Kidney glomerular epithelial cell (primary cell): ENCODE results near the gene CNPY1.

Source experiments
- DNase-seq: peaks from one replicate; lab custom pipeline; 2025; lab: John Stamatoyannopoulos, UW

CNPY1 gene

DNA sequence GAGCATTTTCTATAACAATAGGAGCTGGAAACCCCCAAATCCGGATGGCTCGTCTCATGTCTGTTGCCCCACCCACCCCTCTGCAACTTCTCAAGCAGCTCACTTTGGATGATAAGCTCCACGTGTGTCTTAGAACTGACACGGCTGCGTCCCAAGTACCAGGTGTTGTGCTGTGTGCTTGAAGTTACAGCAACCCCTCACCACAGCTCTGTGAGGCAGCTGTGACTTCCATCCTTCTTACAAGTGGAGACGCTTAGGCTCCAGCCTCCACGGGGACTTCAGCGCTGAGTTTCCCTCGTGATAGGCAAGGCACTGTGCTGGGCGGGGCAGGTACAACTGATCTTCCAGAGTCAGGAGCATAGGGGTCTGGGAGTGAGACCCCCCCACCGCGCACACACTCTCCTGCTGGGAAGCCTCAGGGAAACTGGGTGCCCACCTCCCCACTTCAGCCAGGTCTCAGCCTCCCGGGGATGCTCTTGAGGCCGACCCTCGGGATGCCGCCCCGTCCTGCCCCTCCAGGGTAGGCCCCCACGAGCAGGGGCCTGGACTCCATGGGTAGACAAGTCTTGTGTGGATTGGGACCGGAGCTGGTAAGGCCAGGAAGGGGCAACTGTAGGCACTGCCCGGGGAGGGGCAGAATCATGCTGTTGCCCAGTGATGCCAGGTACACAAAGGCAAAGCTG, 57.1 kb downstream of the CNPY1 start:
- no peak for DNase-seq

DNA sequence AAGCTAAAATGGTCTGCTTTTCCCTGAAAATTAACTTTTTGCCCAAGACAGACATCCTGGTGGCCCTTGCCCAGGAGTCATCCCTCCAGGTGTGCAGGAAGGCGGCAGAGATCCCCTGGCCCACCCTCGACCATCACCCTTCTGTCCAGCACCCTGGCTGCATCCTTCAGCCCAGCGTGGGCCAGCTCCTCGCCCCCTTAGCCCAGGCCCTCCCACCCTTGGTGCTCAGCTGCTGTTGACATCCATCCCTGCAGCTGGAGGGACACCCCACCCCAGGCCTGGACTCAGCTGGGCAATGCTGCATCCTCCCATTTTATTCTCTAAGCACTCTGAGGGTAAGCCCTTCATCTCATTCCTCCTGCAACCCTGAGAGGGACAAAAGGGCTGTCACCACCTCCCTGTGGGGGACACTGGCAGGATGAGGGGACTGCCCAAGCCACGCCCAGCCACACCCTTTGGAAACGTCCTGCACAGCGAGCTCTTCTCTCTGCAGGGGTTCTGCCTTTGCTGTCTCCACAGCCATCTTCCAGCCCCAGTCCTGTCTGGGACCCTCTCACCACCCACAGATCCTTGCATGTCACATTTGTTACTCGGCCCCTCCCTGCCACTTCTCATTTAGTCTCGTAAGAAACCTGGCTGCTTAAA, 57.8 kb downstream of the CNPY1 start:
- DNase-seq, result no peak

DNA sequence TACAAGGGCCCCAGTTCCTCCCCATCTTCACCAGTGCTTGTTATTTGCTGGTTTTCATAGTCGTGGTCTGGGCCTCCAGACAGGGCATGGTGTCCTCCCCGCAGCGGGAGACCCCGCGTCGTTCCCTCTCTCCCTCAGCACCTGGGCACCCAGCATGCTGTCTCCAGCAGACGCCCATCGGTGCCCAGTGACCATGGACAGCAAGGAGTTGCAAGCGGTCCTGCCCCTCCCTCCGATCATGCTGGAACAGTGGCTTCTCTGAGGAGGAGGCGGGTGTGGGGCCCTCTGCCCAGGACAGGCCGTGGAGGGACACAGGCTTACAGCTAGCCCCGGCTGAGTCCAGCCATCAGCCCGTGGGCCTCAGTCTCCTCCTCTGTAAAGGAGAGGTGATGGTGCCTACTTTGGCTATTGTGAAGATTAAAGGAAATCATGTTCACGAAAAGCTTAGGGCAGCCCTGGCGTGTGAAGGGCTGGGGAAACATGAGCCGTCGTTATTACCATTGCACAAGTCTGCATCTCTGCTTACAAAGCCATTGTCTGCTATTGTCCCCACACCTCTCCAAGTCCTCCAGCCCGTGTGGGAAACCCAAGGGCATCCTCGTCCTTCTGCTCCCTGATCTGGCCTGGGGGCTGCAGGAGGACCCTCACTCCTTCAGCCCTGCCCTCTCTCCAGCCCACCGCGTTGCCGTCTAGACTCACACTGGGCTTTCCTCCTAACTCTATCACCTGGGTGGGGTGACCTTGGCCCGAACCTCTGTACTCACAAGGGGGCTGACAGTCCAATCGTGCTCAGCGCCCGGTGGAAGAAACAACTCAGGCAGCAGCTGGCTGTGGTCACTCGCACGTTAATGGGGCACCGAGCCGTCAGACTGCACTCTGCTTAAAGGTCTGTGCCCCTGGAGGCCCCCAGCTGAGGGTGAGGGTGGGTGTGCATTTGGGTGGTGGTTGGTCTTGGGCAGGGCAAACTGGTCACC, 58.6 kb downstream of the CNPY1 start:
- DNase-seq, result no peak

DNA sequence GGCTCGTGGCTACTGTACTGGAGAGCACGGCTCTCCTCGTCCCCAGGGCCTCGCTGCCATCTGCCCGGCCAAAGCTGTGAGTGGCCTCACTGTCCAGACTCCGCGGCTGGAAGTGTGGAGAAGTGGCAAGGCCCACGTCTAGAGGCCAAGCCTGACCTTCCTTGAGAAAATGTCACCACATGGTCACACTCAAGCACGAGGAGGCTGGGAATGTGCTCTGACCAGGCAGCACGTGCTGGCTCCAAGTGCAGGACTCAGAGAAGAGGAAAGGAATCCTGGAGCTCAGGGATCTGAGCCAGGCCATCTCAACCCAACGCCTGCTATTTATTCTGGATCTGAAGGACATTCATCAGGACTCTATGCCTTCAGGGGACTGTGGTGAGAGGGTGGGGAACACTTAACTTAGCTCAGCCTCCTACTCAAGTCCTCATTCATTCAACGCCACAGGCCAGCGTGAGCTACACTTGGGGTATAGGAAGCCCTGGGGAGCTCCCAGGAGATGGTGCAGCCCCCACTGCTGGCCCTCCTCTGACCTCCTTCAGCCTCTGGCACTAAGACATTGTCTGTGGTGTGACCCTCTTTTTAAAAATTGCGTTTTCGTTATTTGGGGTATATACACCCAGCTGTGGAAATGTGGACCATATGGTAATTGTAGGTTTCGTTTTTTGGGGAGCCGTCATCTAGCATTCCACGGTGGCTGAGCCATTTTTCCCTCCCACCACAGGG, 59.4 kb downstream of the CNPY1 start:
- DNase-seq, result no peak

DNA sequence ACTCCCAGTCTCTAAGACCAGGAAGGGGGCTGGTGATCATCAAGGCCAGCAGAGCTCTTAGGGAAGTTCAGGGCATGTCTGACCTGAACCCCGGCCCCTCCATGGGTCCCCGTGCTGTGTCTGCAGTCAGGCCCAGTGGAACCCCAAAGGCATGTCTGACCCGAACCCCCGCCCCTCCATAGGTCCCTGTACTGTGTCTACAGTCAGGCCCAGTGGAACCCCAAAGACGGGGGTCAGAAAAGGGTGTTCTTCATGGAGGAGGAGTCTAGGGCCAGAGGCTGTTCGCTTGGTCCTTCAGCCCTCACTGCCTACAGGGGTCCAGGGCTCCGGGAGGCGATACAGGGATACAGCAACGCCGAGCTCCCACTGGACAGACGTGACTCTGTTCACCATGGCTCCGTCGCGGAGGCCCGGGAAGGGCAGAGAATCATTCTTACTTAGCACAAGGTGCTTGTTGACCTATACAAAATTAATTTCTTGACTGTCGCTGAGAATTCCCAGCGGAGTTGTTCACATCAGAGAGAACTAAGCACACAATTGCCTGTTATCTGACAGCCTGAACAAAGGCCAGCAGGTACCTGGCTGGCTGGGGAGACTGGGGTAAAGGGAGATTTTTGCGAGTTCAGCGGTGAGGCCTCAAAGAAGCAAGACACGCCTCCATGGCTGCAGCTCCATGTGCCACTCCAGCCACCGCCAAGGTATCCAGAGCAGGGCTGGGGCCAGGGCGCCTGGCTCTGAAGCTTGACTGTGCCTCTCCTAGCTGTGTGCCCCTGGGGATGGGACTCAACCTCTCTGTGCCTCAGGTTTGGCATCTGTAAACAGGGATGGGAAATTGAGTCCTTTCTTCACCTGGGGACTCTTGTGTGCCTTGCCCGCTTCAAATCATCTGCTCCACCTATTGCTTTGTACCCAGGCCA, 61.6 kb downstream of the CNPY1 start:
- no peak for DNase-seq

DNA sequence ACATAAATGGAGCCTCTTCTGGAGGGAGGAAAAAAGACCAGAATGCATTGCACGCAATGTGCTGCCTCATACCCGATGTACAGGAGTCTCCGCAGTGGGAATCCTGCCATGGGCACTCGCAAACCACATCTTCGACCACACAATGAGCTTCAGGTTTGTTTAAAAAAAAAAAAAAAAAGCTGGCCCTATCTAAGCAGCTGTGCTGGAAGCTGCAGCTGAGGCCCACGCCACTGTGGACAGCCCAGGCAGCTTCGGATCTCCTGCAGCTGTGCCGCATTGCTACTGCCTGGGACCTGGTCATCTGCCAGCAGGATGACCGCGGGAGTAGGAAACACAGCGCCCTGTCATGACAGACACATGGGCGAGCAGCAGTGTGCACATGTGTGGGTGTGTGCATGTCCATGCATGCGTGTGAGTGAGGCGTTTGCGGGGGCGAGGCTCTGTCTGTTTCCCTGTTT, 62.5 kb downstream of the CNPY1 start:
- no peak for DNase-seq

DNA sequence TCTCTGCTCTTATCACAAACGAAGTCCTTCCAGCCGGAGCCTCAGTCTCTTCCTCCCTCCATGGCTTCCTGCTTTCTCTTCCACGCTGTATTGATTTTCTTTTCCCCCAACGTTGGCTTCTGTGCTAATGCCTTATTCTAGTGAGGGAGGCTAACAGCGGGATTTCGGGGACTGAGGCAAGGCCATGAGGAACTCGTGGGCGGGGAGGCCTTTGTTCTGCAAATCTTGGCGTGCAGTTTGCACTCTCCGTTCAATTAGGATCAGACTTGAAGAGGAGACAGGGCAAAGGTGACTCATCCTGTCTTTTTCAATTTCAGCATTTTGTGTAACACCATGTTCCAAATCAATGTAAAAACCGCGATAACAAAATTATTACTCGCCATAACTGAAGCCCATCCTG, 63.1 kb downstream of the CNPY1 start:
- DNase-seq, result no peak

DNA sequence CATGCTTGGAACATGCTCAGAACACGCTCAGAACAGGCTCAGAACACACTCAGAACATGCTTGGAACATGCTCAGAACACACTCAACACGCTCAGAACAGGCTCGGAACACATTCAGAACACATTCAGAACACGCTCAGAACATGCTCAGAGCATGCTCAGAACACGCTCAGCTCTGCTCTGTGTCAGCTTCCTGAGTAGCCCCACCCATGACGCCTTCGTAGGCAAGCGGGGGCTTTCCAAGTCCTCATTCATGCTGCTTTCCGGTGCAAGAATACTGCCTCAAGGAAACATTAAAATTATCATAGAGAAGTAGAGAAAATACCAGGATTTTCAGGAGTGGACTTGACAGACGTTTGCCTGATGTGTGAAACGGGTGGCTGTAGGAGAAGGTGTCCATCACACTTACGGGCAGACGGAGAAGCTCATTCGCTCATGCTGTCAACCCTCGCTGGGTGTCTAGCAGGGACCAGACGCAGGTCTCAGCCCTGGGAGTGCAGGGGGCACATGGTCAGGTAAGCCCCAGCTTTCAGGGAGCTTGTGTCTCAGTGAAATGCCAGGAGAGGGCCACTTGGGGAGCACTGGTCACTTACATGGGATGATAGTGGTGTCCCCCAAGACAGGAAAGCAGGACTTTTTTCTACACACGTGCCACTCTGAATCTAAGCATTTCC, 63.7 kb downstream of the CNPY1 start:
- DNase-seq, result no peak

DNA sequence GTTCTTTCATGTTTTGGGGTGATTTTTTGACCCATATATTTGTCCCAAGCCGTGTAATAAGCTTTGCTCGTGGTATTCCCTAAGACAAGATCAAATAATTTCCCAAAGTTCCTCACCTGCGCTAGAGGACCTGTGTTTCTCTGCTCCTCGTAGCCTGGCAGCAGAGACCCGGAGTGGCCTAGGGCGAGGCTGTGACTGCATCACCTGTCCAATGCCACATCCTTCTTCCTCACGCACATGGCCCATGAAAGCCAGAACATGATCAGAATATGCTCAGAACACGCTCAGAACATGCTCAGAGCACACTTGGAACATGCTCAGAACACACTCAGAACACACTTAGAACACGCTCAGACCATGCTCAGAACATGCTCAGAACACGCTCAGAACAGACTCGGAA, 64.6 kb downstream of the CNPY1 start:
- no peak for DNase-seq

DNA sequence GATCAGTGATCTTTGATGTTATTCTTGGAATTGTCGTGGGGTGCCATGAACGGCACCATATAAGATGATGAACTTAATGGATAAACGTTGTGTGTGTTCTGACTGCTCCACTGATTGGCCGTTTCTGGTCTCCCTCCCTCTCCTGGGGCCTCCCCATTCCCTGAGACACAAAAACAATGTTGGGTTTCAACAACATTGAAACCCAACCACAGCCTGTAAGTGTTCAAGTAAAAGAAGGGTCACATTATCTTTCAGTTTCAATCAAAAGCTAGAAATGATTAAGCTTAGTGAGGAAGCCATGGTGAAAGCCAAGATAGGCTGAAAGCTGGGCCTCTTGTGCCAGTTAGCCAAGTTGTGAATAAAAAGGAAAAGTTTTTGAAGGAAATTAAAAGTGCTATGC, 68.9 kb downstream of the CNPY1 start:
- no peak for DNase-seq

DNA sequence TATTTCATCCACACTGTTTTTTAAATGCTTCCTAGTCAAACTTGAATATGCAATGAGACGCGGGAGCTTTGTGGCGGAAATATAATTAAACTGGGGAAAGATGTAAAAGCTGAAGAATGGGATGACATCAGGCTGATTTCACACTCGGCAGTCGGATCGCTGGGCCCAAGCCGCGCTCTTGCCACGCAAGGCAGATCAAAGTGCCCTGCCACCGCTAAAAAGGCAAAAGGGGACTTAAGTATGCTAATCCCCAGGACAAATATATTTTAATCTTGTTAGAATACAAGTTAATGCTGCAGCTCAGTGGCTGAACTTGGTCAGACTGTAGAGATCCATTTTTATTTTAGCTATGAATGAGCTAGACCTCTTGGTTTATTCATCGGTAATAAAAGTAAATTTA, 74.6 kb downstream of the CNPY1 start:
- no peak for DNase-seq

DNA sequence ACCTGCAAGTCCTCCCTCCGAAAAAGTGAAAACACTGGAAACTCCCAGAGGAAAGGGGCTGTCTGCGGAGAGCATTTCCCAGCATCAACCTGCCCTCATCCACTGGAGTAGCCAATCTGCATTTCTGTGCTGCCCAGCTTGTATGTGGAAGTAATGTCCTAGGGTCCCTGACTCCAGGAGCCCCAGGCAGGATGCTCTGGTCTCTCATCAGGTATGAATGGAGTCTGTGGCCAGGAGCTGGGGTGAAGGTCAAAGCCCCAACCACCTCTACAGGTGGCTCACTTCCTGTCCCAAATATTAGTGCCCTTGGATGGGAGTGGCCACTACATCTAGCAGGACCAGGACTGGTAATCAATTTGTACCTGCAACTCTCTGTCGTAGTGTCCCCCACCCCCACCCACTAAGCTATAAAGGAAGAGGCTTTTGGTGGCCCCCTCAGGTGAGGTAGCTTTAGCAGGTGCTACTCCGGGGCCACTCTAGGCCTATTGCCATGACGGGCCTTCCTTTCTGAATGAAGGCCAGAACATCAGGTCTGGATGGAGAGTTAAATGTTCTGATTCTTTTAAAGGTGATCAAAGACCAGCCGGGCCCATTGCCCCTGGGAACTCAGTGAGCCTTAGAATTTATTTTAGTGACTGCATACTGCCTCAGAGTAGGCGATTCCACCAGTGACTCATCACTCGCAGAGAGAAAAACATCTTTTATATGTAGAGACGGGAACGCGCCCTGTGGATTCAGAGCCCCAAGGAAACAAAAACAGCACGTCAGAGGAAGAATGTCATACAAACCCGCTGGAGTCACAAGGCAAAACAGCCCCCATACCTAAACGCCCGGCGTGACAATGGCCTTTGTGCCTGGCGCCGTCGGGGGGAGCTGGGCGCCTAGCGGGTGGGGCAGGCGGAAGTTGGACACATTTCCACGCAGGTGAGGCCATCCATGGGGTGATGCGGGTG, 75.4 kb downstream of the CNPY1 start:
- peak; percentile 28 for DNase-seq

DNA sequence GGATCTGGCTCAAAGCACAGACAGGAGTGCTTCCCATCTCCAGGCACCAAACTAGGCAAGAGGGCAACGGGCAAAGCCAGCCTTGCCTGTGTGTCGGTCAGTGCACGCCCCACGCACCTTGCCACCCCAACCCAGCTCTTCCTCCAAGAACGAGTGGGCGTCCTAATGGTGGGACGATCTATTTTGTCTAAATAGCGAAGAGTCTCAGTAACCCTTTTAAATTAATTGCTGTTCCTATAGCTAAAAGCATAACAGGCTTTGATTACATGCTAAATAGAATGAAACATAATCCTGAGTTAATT, 76.2 kb downstream of the CNPY1 start:
- no peak for DNase-seq

DNA sequence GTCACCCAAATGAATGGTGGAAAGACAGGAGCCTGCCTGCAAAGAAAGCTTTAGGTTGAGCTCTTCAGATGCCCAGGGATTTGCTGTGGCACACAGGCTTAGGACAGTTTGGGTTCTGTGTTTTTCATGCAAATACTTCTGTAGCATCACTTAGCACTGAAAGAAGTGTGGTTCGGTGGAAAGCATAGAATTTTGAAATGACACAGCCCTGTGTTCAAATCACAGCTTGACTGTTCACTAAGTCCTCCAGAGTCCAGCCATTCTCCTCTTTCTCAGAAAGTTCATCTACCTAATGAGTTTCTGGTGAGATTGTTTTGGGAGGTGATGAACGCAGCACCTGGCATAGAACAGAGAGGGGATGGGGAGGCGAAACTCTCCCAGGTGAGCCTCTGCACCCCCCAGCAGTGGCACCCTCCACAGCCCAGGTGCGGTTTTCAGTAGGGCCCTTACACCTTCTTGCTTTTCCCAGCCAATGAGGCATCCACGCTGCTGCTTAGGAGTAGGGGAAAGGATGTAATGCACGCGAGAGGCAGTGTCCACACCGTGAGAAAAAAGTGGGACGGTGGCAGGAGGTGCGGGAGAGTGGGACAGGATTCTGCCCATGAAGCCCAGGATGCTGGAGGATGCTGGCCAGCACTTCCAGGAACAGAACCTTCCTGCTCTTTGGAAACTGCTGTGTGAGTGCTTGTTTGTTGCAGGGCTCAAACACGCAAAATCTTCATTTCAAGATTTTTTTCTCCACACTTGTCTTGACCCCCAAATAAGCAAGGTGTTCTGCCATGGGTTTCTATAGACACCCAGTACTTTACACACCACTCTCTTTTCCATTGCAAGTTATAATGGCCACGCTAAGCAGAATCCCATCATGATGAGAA, 76.8 kb downstream of the CNPY1 start:
- DNase-seq, result no peak

DNA sequence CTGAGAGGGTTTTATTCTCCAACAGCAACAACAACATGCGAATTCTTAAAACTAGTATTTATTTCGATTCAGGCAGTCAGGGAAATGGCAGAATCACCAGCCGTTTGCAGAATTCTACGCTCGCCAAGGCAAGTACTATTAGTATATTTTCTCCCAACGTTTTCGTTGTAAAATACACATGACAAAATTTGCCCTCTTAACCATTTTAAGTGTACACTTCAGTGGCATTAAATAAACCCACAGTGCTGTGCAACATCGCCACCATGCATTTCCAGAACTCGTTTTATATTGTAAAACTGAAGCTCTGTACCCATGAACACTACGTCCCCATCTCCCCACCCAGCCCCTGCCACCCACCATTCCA, 77.6 kb downstream of the CNPY1 start:
- DNase-seq, result no peak

DNA sequence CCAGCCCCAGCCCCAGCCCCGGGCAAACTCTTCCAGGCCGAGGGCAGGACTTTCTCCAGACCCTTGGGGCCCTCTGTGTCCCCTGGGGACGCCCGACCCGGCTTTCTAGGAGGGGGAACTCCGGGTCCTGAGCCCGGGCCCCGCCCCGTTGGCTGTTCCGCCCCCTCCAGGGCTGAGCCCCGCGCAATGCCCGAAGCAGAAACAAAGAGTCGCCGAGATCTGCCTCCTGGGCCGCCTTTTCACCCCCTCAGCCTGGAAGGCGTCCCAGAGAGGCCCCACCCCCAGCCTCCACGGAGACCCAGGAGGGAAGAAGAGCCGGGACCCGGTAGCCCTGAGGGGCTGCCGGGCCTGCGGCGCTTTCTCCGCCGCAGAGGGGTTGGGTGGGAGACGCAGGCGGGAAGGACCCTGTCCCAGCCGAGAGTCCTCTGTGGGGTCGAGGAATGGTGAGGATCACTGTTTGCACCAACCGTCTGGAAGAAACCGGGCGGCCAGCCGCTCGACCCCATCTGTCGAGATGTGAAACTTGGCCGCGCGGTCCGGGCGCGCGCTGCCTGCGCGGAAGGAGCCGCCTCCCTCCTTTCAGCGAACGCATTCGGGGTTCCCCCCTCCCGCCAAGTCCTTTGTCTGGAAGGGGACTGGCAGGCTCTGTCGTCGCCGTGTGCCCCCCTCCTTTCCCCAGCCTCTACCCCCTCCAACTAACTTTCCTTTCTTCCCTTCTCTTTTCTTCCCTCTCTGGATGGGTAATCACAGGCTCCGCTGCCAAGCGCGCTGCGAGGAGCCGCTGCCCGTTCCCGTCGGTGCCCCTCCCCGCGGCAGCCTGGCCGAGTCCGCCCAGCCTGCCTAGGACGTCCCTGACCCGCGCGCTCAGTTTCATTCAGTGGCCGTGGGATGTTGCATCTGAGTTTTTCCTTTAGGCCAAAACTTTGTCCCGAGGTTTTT, 78.2 kb downstream of the CNPY1 start:
- no peak for DNase-seq
